LNCAP (cell line): ENCODE measurements around the gene GGNBP2.

Source experiments
- TF ChIP-seq, protein P1 (sequence below): fragments of 450-650 bp; IDR thresholded peaks from 2 replicates; pipeline ENCODE4 v1.5.1; 2017; ENCODE audit warnings: mild to moderate bottlenecking

Gene GGNBP2

DNA sequence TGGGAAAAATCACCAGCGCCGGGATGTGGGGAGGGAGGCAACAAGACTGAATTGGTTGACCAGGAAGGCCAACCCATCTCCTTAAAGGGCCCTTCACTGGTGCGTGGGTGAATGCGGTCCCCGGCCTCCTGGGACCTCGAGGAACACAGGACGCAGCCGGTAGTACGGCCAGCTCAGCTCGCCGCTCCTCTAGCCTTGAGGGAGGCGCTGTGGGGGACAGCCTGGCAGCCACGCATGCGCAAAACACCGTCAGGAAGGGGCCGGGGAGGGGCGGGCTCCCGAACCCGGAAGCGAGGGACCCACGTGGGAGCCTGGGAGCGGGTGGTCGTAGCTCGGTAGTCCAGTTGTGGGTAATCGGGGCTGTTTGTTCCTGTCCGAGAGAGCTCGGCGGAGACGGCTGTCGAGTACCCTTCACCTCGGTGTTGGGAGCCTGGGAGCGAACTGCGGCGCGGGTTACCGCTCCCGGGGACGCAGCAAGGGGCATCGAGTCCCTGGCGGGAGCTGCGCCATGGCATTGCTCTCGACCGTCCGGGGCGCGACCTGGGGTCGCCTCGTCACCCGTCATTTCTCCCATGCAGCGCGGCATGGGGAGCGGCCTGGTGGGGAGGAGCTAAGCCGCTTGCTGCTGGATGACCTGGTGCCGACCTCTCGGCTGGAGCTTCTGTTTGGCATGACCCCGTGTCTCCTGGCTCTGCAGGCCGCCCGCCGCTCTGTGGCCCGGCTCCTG is 56.7 kb downstream of the GGNBP2 start, which contains the start of gene MRM1:
MRM1 (plus strand) TSS at position 281 of the 727 bp plus-strand sequence; CDS start at position 509, 228 bp downstream.
- TF ChIP-seq, protein P1, sequence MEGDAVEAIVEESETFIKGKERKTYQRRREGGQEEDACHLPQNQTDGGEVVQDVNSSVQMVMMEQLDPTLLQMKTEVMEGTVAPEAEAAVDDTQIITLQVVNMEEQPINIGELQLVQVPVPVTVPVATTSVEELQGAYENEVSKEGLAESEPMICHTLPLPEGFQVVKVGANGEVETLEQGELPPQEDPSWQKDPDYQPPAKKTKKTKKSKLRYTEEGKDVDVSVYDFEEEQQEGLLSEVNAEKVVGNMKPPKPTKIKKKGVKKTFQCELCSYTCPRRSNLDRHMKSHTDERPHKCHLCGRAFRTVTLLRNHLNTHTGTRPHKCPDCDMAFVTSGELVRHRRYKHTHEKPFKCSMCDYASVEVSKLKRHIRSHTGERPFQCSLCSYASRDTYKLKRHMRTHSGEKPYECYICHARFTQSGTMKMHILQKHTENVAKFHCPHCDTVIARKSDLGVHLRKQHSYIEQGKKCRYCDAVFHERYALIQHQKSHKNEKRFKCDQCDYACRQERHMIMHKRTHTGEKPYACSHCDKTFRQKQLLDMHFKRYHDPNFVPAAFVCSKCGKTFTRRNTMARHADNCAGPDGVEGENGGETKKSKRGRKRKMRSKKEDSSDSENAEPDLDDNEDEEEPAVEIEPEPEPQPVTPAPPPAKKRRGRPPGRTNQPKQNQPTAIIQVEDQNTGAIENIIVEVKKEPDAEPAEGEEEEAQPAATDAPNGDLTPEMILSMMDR = no peak

DNA sequence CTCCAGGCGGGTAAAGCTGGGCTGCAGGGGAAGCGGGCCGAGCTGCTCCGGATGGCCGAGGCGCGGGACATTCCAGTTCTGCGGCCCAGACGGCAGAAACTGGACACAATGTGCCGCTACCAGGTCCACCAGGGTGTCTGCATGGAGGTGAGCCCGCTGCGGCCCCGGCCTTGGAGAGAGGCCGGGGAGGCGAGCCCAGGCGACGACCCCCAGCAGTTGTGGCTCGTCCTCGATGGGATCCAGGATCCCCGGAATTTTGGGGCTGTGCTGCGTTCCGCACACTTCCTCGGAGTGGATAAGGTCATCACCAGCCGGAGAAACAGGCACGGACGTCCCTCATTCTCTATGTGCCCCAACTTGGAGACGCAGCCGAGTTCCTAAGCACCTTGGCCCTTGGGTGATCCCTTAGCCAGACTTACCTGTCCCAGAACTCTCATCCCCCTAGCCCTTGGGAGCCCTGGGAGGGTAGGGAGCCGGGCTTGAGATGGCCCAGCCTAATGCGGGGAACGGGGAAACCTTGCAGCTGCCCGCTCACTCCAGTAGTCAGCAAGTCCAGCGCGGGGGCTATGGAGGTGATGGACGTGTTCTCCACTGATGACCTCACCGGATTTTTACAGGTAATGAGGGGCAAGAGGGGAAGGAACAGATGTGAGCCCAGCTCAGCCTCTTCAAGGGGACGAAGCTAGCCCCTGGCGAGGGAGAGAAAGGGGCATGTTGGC is 57.5 kb downstream of the GGNBP2 start:
- TF ChIP-seq, protein P1 = no peak

DNA sequence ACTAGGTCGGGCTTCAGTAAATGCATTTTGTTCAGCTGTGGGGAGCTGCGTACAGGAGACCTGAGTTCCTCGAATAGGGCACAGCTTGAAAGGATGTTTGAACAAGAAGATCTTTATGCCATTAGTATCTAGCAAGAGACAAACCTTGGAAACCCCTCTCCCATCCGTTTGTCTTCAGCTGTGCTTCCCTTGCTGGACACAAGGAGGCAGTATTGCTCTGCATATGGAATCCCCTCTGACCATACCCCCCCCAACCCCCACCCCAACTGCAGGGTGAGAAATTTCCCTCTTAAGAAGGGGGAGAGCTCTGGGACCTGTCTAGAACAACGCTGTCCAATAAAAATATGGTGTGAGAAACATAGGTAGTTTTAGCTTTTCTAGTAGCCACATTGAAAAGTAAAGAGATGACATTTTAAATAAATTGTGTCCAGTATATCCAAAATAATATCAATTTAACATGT is 58.2 kb downstream of the GGNBP2 start:
- TF ChIP-seq, protein P1 = peak; percentile 88

DNA sequence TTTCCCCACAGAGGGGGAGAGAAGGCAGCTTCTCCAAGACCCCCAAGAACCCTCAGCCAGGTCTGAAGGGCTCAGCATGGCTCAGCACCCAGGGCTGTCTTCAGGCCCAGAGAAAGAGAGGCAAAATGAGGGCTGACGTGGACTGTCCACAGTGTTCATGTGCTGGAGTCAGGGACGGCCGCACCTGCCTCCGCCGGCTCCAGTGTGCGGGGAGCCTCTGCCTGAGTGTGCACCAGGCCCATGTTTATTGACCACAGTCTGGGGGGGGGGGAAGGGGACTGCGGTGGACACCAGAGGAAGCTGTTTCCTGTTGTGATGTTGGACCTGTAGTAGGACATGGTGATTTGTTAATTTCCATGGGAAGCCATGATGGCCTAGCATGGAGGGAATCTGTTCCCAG is 63.6 kb downstream of the GGNBP2 start:
- TF ChIP-seq, protein P1 = no peak

DNA sequence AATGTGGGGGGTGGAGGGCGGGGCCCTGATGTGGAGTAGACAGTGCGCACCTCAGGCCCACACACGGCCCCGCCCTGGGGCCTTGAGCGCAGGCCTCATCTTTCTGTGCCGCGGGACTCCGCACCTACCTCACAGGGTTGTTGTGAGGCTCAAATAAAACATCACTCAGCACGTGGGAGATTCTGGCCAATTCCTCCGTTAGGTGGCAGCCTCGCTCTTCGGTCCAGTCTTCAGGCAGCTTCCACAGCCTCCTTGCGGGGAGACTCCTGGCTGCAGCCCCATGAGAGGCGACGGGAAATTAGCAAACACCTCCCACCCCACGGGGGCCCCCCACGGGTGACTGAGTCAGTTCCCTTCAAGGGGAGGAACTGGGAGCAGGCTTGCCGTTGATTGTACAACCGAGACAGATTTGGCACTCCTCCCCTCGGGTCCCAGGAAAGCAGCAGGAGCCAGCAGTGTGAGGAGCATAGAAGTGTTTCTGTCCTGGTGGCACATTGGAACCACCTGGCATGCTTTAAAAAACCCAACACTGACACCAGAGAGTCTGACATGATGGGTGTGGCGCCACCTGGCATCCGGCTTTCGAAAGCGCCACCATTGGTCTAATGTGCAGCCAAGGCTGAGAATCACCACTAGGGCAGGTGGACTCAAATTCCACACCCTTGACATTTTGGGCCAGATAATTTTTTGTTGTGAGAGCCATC is 64.2 kb downstream of the GGNBP2 start:
- TF ChIP-seq, protein P1 = peak; percentile 35; the same call in 1 of the 2 replicates

DNA sequence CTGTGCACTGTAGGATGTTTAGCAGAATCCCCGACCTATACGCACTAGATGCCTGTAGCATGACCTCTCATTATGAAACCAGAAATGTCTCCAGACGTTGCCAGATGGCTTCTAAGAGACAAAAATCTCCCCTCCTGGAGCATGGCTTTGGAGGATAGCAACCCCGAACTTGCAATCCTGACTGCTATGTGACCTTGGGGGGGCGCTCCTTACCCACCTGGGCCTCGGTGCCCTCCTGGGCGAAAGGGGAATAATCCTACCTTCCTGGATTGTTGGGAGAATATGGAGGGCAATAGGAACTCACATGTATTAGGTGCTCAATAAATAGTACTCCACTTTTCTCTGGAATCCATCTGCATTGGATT is 64.8 kb downstream of the GGNBP2 start:
- TF ChIP-seq, protein P1 = no peak

DNA sequence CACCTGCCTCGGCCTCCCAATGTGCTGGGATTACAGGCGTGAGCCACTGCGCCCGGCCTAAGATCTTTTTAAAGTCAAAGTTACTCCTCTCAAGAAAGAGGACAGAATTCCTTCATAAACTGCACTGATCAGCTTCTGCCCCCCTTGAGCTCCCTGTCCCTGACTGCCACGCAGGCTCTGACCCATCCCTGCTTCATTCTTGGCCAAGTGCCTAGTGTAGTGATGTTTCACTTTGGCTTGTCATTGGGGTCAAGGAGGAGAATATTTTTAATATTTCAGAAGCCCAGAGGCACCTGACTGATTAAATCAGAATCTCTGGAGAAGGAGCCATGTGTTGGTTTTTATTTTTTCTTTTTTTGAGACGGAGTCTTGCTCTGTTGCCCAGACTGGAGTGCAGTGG is 65.8 kb downstream of the GGNBP2 start:
- TF ChIP-seq, protein P1 = no peak
